ENCODE data around the gene TMCO4.

- TF ChIP-seq CTCF (IDR thresholded peaks at IDR 0.05) (no peak), POLR2A (IDR thresholded peaks at IDR 0.05) (no peak)
Observed at GRCh38 chr1:19672237-19672636, 127.5 kb downstream of the TMCO4 start.
